DND-41 (cell line): ENCODE data around the gene CUTC.

Experiments used
- EZH2 ChIP-seq: IDR thresholded peaks from 3 replicates; pipeline ENCODE4 v1.6.1; 2012; ENCODE audit warnings: borderline replicate concordance, low read depth, mild to moderate bottlenecking, moderate library complexity, low read length, inconsistent platforms; ENCODE audit not compliant: severe bottlenecking
- TF ChIP-seq, protein P1 (sequence below): IDR thresholded peaks from 2 replicates; pipeline ENCODE4 v1.5.1; 2012; ENCODE audit warnings: borderline replicate concordance, low read length, moderate library complexity, mild to moderate bottlenecking; ENCODE audit not compliant: poor library complexity, severe bottlenecking; ENCODE audit errors: extremely low read depth

DNA sequence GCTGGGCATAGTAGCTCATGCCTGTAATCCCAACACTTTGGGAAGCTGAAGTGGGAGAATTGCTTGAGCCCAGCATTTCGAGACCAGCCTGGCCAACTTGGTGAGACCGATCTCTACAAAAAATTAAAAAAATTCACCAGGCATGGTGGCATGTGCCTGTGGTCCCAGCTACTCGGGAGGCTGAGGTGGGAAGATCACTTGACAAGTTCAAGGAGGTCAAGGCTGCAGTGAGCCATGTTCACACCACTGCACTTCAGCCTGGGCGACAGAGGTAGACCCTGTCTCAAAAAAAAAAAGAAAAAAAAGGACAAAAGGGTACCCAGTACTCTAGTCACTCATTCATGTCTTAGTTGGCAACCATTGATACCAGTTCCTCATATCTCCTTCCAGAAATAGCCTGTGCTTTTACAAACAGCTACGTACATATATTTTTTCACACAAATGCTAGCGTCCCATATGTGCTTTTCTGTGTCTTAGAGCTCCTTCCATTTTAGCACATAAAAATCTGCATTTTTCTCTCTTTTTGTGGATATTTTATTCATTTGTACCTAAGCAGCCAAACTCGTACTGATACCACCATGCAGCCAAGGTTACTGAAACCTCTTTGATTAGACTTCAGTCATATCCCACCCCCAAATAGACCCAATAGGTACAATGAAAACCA lies 55.9 kb downstream of the CUTC start:
- TF ChIP-seq, protein P1, sequence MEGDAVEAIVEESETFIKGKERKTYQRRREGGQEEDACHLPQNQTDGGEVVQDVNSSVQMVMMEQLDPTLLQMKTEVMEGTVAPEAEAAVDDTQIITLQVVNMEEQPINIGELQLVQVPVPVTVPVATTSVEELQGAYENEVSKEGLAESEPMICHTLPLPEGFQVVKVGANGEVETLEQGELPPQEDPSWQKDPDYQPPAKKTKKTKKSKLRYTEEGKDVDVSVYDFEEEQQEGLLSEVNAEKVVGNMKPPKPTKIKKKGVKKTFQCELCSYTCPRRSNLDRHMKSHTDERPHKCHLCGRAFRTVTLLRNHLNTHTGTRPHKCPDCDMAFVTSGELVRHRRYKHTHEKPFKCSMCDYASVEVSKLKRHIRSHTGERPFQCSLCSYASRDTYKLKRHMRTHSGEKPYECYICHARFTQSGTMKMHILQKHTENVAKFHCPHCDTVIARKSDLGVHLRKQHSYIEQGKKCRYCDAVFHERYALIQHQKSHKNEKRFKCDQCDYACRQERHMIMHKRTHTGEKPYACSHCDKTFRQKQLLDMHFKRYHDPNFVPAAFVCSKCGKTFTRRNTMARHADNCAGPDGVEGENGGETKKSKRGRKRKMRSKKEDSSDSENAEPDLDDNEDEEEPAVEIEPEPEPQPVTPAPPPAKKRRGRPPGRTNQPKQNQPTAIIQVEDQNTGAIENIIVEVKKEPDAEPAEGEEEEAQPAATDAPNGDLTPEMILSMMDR: no peak
- no peak for TF ChIP-seq EZH2
